NOMO-1 treated with DMSO at 0.1 percent for 48 hours (cell line): Measurements from ENCODE around the gene FGD2.
A peak's percentile ranks its signal among the peaks of the same experiment; 100 is the strongest.
"Not testable (repeated sequence)": the region's sequence is repeated elsewhere in the genome, so short reads cannot be mapped to it uniquely, and the experiment has no call there.

Source experiments
- DNase-seq: peaks from one replicate; lab custom pipeline; 2025; ENCODE audit not compliant: unreplicated experiment; lab: John Stamatoyannopoulos, UW

The FGD2 gene

DNA sequence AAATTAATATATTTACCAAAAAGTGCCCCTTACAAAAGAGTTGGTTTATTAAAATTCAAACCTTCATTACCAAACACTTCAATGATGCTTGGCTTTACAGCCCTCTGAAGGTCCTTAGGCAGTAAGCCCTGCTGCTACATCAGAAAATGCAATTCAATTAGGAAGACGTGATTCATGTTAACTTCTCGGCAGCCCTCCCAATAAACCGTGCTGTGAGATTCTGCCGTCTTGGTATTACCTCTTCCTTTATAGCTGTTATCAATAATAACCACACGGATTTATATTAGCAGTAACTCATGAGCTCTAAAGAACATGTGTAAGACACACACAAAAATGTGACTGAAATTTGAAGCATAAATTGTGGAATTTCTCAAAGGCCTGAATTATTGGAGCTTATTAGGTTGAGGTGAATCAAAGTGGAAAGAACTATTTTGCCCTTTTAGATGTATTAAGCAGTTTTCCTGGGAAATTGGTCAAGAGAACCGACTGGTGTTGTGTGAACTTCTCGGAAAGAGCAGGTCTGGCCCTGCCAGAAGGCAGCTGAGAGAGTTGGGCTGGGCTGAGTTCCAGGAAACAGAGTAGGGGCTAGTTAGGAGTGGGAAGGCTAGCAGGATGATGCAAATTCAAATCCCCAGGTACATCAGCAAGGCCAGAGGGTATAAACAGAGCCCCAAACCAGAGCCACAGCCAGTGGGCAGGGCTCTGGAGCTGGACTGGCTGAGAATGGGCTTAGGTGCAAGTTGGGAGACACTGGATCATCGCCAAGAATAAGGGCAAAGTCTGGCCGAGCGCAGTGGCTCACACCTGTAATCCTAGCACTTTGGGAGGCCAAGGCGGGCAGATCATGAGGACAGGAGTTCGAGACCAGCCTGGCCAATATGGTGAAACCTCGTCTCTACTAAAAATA lies 33.1 kb downstream of the FGD2 start:
- no peak for DNase-seq

DNA sequence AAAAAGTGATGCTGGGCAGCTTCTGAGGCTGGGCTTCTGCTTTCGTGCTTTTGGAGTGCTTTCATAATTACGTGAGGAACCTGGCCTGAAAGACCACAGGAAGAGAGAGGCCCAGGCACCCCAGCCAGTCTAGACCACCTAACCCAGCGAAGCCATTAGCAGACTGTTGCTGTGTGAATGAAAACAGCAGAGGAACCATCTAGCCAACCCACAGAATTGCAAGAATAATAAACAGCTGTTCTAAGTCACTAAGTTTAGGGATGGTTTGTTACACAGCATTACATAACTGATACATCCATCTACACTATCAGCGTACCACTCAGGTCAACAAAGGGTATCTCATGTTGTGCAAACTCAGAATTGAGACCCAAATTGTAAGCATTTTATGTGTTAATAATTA lies 34.5 kb downstream of the FGD2 start:
- DNase-seq, result peak; percentile 55

DNA sequence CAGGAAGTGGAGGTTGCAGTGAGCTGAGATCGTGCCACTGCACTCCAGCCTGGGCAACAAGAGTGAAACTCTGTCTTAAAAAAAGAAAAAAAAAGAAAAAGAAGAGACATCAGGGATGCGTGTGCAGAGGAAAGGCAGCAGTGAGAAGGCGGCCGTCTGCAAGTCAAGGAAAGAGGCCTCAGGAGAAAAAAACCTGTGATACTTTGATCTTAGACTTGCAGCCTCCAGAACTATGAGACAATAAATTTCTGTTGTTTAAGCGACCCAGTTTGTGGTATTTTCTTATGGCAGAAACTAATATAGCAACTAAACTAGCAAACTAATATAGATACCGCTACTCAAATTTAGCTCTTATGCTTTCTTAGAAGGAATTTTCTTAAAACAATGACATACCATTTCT lies 36.1 kb downstream of the FGD2 start:
- no peak for DNase-seq

DNA sequence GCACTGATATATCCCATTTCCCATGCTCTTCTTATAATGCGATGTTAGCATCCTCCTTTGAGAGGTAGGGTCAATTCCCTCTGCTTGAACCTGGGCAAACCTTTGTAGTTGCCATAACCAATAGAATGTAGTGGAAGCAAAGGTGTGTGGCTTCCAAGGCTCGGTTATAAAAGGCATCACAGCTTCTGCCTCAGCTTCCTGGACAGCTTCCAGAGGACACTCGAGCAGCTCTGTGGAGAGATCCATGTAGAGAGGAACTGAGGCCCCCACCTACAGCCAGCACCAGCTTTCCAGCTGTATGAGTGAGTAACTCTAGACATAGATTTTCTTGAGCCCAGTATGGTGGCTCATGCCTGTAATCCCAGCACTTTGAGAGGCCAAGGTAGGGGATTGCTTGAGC lies 36.7 kb downstream of the FGD2 start:
- DNase-seq, result no peak

DNA sequence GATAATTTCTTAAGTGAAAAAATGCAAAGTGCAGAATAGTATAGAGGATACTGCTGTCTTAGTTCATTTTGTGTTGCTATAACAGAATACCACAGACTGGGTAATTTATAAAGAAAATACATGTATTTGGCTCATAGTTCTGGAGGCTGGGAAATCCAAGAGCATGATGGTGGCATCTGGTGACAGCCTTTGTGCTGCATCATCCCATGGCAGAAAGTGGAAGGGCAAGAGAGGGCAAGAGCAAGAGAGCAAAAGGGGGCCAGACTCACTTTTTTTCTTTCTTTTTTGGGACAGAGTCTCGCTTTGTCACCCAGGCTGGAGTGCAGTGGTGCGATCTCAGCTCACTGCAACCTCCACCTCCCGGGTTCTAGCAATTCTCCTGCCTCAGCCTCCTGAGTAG lies 37.6 kb downstream of the FGD2 start:
- not testable (repeated sequence) for DNase-seq

DNA sequence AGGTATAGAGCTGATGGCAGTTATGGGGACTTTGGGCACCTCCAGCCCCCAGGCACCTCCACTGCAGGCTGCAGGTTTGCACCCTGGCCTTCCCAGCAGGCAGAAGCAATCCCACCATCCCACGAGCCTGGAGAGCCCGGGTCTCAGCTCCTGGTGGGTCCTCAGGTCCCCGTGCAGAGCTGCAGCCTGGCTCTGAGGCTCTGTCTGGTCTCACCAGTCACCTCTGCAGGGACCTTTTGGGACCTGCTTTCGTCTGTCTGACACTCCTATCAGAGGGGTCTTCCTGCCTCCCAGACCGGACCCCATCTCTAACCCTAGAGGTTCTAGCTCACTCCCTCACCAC lies 41.9 kb downstream of the FGD2 start:
- DNase-seq, result no peak

DNA sequence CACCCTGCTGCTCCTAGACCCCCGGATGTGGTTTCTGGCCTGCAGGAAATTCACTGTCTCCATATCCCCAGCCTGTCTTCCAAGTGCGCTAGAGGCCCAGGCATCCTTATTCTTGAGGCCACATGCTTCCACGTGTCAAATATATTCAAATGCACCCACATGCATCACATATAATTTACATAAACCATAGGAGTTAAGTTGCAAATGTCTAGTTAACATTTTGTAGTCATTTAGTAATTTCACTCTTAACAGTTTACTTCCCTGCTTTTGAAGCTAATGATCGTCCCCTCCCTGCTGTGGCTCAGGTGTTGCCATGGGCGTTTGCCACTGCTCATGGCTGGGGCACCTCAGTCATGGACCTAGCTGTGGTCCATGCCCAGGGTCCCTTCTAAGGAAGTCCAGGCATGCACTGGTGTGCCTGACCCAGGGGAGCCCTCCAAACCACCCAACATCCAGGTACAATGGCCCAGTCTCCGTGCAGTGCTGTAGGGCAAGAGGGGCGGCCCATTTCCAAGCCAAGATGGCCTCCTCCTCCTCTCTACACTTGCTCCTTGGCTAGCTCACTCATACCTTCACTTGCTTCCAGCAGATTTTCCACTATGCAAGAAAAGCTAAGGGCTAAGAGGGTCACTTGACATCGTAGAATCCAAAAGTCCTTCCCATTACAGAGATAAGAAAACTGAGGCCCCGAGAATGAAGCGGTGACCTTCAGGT lies 42.4 kb downstream of the FGD2 start:
- DNase-seq, result no peak

DNA sequence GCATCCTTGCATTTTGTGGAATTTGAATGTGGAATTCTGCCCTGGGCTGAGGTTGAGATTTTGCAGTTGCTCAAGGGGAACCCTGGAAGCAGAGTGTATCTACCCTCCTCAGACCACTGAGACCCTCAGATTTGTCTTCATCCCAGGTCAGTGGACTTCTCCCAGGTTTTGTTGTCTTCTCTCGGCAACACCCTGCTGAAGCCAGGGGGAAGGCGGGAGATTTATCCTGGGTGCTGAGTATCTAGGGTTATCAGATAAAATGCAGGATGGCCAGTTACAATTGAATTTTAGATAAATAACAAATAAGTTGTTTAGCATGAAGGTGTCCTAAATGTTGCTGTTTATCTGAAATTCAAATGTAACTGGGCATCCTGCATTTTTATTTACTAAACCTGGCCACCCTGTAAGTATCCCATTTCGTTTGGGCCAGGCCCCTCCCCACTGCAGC lies 43.0 kb downstream of the FGD2 start:
- DNase-seq, result no peak

DNA sequence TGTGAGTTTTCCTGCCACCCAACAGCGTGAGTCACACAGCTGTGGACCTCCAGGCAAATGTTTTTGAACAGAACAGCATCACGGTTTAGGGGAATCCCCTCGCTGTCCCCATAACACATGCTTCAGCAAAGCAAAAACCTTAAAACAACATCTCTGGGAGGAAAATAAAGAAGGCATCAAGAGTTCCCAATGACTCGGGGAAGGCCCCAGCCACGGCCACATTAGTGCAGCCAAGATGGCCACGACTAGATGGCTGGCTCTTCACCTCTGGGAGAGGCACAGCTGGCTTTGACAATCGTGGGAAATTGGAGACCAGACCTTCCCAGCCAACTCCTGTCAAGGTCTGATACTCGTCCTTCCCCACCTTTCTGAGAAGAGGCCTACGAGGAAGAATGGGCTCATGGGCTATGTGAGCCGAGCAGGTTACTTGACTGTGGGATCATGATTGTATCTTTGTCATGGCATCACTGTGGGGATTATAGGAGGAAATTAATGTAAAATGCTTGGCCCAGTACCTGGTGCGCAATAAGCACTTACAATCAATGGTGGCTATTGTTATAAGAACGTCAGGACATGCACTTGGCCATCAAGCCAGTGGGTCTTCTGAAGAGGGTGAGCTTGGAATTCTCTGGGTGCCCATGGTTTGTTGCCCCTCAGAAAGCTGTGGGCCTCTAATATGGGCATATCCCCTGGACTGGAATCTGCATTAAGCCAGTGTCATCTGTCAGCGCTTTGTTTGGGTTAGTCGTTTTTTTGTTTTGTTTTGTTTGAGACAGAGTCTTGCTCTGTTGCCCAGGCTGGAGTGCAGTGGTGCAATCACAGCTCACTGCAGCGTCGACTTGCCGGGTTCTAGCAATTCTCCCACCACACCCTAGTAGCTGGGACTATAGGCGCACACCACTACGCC lies 43.6 kb downstream of the FGD2 start:
- peak; percentile 20 for DNase-seq

DNA sequence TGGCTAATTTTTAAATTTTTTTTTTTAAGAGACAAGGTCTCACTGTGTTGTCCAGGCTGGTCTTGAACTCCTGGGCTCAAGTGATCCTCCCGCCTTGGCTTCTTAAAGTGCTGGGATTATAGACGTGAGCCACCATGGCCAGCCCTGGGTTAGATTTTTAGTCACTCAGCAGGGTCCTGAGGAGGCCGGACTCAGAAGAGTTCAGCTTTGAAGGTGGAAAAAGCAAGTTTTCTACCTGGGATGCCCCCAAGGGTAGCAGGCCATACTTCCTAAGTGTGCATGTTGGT lies 44.2 kb downstream of the FGD2 start:
- no peak for DNase-seq

DNA sequence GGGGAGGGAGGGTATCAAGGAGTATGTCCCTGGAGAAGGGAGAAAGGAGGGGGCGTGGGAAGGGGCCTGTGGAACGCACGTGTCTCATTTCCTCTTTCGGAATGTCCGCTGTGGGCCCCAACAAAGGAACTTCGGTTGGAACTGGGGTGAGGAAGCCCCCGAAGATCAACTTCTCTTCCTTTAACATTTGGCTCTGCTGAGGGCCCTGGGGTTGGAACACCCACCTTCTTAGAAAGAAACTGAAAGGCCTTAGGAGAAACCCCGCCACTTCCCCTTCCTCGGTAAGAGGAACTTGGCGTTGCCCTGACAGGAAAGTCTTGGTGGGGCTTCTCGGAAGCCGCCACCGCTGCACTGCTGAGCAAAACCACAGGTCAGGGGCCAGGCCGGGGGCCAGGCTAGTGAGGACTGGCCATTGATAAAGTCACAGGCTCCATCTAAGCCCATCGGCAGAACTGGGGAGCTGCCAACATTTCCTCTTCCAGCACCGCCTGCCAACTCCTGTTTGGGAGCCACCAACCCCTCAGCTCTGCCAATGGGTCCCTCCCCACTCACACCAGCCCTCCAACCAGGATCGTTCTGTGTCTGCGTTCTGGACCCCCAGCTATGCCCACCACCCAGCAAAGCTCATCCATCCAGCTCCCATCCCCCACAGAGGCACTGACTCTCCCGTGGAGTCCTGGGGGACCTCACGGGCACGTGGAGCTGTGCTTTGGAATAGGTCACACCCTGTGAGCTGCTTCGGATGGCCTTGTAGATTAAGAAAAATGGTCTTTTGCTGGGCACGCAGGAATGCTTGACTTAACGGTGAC lies 44.8 kb downstream of the FGD2 start:
- peak; percentile 97 for DNase-seq

DNA sequence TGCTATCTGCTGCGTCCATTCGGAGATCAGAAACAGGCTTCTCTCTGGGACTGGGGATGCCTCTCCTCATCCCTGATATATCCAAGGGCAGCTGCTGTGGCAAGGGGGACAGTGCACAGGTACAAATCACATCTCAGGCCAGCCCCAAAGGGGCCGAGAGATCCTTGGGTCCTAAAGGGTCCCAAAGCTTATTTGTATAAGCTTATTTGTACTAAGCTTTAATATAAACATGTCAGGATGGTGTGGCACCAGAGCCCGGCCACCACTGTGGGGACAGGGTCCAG lies 45.3 kb downstream of the FGD2 start:
- no peak for DNase-seq

DNA sequence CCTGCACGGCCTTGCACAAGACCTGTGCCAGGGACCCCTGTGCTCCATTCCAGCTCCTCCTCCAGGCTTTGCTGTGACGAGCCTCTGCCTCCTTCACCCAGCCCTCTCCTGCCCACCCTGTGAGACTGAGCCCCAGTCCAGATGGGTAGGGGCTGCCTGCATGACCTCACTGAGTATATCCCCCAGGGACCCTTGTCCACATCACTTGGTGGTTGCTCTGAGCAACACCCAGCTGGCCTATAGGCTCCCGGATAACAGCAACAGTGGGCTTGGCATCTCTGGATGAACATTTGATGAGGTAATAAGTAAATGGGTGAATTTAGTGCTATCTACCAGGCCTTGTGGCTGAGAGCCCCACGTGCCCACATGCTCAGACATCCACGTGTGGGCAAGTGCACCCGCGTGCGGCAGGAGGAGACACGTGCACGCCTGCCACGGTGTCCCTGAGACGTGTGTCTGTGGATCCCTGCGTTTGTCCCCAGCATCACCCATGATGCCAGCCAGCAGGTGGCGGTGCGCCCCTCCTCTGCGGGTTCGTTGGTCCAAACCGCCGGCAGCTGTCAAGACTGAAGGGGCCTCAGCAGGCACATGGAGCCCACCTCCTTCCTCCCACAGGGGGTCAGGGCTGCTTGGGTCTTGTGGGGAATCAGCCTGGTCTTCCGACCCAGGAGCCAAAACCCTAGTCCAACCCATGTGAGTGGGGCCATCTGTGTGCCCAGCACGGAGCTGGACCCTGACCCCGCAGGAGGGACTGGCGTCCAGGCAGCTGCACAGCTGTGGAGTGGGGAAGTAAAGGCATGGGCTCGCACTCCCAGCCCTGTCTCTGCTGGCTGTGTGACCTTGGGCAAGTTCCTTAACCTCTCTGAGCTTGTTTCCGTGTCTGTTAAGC lies 45.9 kb downstream of the FGD2 start:
- peak; percentile 78 for DNase-seq

DNA sequence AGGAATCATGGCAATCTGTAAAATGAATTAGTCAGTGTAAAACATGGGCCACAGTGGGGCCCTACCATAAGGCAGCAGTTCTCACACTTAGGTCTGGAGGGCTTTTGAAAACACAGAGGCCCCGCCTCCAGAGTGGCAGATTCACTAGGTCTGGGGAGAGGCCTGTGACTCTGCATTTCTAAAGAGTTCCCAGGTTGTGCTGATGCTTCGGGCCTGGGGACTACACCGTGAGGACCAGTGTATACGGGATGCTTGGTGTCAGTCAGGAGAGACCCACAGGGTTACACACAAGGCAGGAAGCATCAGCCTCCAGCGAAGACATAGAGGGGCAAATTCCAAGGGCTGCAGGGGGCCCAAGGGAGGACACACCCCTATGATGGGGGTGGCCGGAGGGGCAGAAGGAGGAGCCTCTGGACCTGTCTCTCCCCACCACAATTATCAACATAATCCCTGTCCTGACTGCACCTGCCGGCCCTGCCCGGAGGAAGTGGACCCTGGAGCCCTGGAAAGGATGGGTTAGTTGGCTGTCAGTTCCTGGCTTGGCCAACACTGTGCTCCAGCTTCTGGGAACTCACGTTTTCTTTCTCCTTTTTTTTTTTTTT lies 46.7 kb downstream of the FGD2 start:
- DNase-seq, result no peak

DNA sequence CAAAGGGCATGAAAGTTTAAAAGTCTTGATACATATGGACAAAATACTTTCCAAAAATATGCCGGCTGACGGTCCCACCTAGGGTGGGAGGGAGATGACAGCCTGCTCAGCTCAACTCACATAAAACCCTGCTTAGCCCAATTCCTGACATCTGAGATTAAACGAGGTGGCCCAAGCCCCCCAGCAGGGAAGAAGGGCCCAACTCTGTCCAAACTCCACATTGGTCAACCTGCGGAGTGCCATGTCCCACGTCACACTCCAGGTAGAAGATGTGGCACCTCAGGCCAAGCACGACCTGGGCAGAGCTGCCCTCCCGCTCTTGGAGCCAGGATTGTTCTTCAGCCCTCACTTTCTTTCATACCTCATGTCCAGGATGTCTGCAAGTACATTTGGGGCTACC lies 48.2 kb downstream of the FGD2 start:
- no peak for DNase-seq

DNA sequence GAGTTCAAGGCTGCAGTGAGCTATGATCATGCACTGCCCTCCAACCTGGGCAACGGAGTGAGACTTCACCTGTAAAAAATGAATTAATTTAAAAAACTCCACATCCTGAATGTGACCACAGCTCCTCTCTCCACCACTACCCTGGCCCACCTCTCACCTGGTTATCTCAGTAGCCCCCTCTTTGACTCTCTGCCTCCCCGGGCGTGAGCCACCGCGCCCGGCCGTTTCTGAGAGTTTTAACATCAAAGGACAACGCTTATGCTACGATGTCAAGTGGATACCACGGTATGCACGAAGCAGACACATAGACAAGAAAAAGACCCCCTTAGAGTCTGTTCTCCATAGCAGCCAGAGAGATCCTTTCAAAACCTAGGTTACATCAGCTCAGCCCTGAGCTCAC lies 48.7 kb downstream of the FGD2 start:
- DNase-seq, result no peak

DNA sequence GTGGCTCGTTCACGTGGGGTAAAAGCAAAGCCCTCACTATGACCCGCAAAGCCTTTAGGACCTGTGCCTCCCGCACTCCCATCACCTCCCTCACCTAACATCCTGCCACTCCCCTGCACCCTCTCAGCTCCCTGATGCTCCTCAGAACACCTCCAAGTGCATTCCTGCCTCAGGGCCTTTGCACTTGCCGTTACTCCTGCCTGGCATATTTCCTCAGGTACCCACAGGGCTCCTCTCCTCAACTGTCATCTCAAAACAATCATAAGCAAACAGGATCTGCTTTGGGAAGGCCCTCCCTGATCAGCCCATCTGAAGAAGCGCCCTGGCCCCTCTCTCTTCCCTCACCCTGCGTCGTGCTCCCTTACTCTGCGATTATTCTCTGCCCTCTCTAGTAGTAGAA lies 49.1 kb downstream of the FGD2 start:
- DNase-seq, result no peak

DNA sequence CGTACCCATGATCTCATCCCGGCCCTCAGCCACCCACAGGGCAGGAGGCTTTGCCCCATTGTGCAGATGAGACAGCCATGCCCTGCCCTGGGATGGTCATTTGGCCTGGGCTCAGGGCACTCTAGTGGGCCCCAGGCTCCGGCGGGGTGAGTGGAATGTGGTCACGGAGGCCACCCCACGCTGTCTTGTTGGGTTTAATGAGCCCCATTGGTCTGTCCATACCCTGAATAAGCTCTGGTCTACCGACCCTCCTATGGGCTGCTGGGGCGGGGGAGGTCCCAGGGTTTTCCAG lies 50.6 kb downstream of the FGD2 start:
- no peak for DNase-seq

DNA sequence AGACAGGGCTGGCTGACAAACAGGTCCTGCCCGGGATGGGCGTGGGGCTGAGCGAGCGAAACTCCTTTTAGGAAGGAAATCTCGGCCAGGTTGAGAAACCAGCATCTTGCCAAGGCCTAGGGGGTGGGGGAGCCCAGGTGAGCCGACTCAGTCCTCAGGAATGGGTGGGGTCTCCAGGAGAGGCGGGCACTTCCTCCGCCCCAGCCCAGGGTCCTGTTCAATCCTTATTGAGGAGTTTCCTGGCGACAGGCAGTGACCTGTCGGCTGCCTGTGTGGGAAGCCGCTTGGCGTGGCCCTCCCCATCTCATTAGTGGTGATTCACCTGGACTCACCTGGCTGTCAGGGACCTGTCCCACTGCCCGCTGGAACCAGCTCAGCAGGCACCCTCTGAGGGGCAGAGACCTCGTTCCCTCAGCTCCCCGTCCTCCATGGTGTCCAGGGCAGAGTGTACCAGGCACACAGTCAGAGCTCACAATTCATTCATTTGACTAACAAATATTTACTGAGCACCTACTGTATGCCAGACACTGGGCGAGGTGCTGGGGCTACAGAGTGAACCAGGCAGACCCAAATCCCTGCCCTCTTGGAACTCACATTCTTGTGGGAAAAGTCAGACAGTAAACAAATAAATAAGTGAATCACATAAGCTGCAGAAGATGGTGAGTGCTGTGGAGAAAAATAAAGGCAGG lies 51.1 kb downstream of the FGD2 start:
- DNase-seq, result no peak
